WTC11 (cell line): ENCODE results near the gene AVPI1. TPM values are rescaled to one million over a fixed set of nuclear protein-coding genes. Genes with fewer than 3 reads are reported as not detected.
A peak's percentile ranks its signal among the peaks of the same experiment; 100 is the strongest.

ENCODE experiments used
- ATAC-seq: fragments of 200-7000 bp; cut with Tn5 transposase; 2 replicates; pipeline ENCODE4 v1.10.0; 2021; ENCODE audit warnings: mild to moderate bottlenecking, moderate library complexity
- CTCF ChIA-PET: fragments of 300-600 bp; sonication (Branson Sonifier 250); formaldehyde crosslinking; loops from one replicate; lab custom pipeline; 2021; ENCODE audit warnings: antibody characterized with exemption; lab: Charles Lee
- POLR2A ChIA-PET: fragments of 350-600 bp; sonication (Branson Sonifier 250); formaldehyde crosslinking; loops from one replicate; lab custom pipeline; 2021; ENCODE audit warnings: antibody characterized with exemption; lab: Charles Lee
- DNase-seq: peaks from one replicate; pipeline ENCODE4 v3.0.0; 2021; ENCODE audit warnings: low spot score
- H3K27ac Mint-ChIP-seq: 2 replicates; pipeline ENCODE4 v1.8.0; 2021; ENCODE audit warnings: mixed read lengths
- H3K27me3 Mint-ChIP-seq: 2 replicates; pipeline ENCODE4 v1.8.0; 2021; ENCODE audit warnings: low read depth, mild to moderate bottlenecking, moderate library complexity, mixed read lengths
- H3K36me3 Mint-ChIP-seq: 2 replicates; pipeline ENCODE4 v1.8.0; 2021; ENCODE audit warnings: mixed read lengths
- H3K4me1 Mint-ChIP-seq: 2 replicates; pipeline ENCODE4 v1.8.0; 2022; ENCODE audit warnings: mixed read lengths
- H3K4me3 Mint-ChIP-seq: 2 replicates; pipeline ENCODE4 v1.8.0; 2021; ENCODE audit warnings: mild to moderate bottlenecking, moderate library complexity, mixed read lengths
- H3K9me3 Mint-ChIP-seq: 2 replicates; pipeline ENCODE4 v1.8.0; 2021; ENCODE audit warnings: mixed read lengths
- CBFB ChIP-seq: sonication (generic); formaldehyde crosslinking; IDR thresholded peaks from 2 replicates; pipeline ENCODE4 v1.8.1; 2022; ENCODE audit warnings: mild to moderate bottlenecking, low read depth, missing genetic modification reagents
- FOXP1 ChIP-seq: sonication (generic); formaldehyde crosslinking; IDR thresholded peaks from 2 replicates; pipeline ENCODE4 v1.8.0; 2022; ENCODE audit warnings: missing genetic modification reagents, mild to moderate bottlenecking, moderate library complexity, borderline replicate concordance
- JUN ChIP-seq: sonication (generic); formaldehyde crosslinking; IDR thresholded peaks from 2 replicates; pipeline ENCODE4 v1.8.0; 2023; ENCODE audit warnings: mild to moderate bottlenecking, missing genetic modification reagents
- KAT7 ChIP-seq: sonication (generic); formaldehyde crosslinking; IDR thresholded peaks from 2 replicates; pipeline ENCODE4 v1.8.1; 2023; ENCODE audit warnings: missing genetic modification reagents, mild to moderate bottlenecking, borderline replicate concordance
- NFATC4 ChIP-seq: fragments of 250-450 bp; sonication (Bioruptor Pico); IDR thresholded peaks from 2 replicates; pipeline ENCODE4 v1.9.0; 2021; ENCODE audit warnings: mild to moderate bottlenecking
- NFYB ChIP-seq: sonication (generic); formaldehyde crosslinking; conservative IDR thresholded peaks from 2 replicates; pipeline ENCODE4 v1.8.0; 2022; ENCODE audit warnings: low read depth, missing genetic modification reagents
- NR2C2 ChIP-seq: sonication (generic); formaldehyde crosslinking; IDR thresholded peaks from 2 replicates; pipeline ENCODE4 v1.8.0; 2022; ENCODE audit warnings: mild to moderate bottlenecking, missing genetic modification reagents
- PRRX2 ChIP-seq: fragments of 250-450 bp; sonication (Bioruptor Pico); IDR thresholded peaks from 2 replicates; pipeline ENCODE4 v1.8.0; 2021; ENCODE audit warnings: mild to moderate bottlenecking
- RELA ChIP-seq: sonication (generic); formaldehyde crosslinking; IDR thresholded peaks from 2 replicates; pipeline ENCODE4 v1.8.1; 2022; ENCODE audit warnings: missing genetic modification reagents, mild to moderate bottlenecking, borderline replicate concordance
- SOX15 ChIP-seq: fragments of 250-450 bp; sonication (Bioruptor Pico); IDR thresholded peaks from 2 replicates; pipeline ENCODE4 v1.9.0; 2021; ENCODE audit warnings: mild to moderate bottlenecking
- TP53 ChIP-seq: sonication (generic); formaldehyde crosslinking; IDR thresholded peaks from 2 replicates; pipeline ENCODE4 v1.8.1; 2023; ENCODE audit warnings: mild to moderate bottlenecking, missing genetic modification reagents
- ZBTB21 ChIP-seq: sonication (generic); formaldehyde crosslinking; IDR thresholded peaks from 2 replicates; pipeline ENCODE4 v1.8.1; 2023; ENCODE audit warnings: mild to moderate bottlenecking, missing genetic modification reagents, borderline replicate concordance
- ZNF121 ChIP-seq: sonication (generic); formaldehyde crosslinking; IDR thresholded peaks from 2 replicates; pipeline ENCODE4 v1.8.0; 2023; ENCODE audit warnings: missing genetic modification reagents
- total RNA-seq: library from RNA; stranded (reverse); gene quantifications from 3 replicates; pipeline ENCODE4 v1.2.3, GENCODE V29; 2021
- TF ChIP-seq, protein P1 (sequence below): sonication (generic); formaldehyde crosslinking; IDR thresholded peaks from 2 replicates; pipeline ENCODE4 v1.8.1; 2023; ENCODE audit warnings: mild to moderate bottlenecking, missing genetic modification reagents
- TF ChIP-seq, protein P2 (sequence below): sonication (generic); formaldehyde crosslinking; conservative IDR thresholded peaks from 2 replicates; pipeline ENCODE4 v1.8.1; 2023; ENCODE audit warnings: mild to moderate bottlenecking, low read depth, missing genetic modification reagents, moderate library complexity
- TF ChIP-seq, protein P3 (sequence below): sonication (generic); formaldehyde crosslinking; IDR thresholded peaks from 2 replicates; pipeline ENCODE4 v1.8.0; 2022; ENCODE audit warnings: missing genetic modification reagents
- TF ChIP-seq, protein P4 (sequence below): sonication (generic); formaldehyde crosslinking; IDR thresholded peaks from 2 replicates; pipeline ENCODE4 v1.8.1; 2022; ENCODE audit warnings: low read depth, mild to moderate bottlenecking, moderate library complexity, missing genetic modification reagents, borderline replicate concordance
- TF ChIP-seq, protein P5 (sequence below): sonication (generic); formaldehyde crosslinking; IDR thresholded peaks from 2 replicates; pipeline ENCODE4 v1.8.1; 2022; ENCODE audit warnings: low read depth, missing genetic modification reagents, borderline replicate concordance
- TF ChIP-seq, protein P6 (sequence below): fragments of 250-450 bp; sonication (Bioruptor Pico); IDR thresholded peaks from 2 replicates; pipeline ENCODE4 v1.9.0; 2021; ENCODE audit warnings: mild to moderate bottlenecking
- TF ChIP-seq, protein P7 (sequence below): sonication (generic); formaldehyde crosslinking; IDR thresholded peaks from 2 replicates; pipeline ENCODE4 v1.8.1; 2023; ENCODE audit warnings: mild to moderate bottlenecking, moderate library complexity, missing genetic modification reagents

AVPI1 gene
- total RNA-seq, 1 experiment from 2014 or later: 9.8 TPM

DNA sequence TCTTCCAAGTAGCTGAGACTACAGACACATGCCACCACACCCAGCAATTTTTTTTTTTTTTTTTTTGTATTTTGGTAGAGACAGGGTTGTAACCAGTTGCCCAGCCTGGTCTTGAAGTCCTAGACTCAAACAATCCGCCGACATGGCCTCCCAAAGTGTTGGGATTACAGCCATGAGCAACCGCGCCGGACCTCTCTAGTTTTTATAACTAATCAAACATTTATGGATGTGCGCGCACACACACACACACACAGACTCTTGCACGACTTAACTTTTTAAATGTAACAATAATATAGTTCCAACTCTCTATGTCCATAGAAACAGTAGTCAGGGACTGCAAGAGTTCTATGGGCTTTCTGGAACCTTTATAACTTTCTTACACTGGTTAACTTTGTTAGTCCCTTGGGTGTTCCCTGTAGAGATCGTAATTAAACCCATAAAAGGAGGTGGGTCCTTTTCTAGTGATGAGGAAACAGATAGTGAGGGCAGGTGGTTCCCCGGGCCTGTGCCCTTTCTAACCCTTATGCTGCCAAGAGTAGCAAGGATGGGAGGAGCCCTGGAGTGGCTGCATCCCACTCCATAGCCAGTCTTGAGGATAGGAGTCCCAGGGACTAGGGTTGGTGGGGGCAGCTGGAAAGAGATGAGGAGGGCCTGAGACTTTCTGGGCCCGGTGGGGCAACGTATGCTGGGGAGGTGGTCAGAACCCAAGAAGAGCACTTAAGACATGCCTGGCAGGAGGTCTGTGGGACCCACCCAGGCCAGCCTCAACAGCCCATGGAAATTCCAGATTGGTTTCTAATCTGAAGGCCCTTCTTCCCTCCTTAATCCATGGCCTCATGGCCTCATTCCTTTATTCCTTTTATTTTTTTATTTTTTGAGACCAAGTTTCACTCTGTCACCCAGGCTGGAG, 35.1 kb upstream of the AVPI1 start (continued):
- TF ChIP-seq, protein P1, sequence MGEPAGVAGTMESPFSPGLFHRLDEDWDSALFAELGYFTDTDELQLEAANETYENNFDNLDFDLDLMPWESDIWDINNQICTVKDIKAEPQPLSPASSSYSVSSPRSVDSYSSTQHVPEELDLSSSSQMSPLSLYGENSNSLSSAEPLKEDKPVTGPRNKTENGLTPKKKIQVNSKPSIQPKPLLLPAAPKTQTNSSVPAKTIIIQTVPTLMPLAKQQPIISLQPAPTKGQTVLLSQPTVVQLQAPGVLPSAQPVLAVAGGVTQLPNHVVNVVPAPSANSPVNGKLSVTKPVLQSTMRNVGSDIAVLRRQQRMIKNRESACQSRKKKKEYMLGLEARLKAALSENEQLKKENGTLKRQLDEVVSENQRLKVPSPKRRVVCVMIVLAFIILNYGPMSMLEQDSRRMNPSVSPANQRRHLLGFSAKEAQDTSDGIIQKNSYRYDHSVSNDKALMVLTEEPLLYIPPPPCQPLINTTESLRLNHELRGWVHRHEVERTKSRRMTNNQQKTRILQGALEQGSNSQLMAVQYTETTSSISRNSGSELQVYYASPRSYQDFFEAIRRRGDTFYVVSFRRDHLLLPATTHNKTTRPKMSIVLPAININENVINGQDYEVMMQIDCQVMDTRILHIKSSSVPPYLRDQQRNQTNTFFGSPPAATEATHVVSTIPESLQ (CRISPR knock-in tag): no peak
- TF ChIP-seq SOX15: no peak
- TF ChIP-seq, protein P2, sequence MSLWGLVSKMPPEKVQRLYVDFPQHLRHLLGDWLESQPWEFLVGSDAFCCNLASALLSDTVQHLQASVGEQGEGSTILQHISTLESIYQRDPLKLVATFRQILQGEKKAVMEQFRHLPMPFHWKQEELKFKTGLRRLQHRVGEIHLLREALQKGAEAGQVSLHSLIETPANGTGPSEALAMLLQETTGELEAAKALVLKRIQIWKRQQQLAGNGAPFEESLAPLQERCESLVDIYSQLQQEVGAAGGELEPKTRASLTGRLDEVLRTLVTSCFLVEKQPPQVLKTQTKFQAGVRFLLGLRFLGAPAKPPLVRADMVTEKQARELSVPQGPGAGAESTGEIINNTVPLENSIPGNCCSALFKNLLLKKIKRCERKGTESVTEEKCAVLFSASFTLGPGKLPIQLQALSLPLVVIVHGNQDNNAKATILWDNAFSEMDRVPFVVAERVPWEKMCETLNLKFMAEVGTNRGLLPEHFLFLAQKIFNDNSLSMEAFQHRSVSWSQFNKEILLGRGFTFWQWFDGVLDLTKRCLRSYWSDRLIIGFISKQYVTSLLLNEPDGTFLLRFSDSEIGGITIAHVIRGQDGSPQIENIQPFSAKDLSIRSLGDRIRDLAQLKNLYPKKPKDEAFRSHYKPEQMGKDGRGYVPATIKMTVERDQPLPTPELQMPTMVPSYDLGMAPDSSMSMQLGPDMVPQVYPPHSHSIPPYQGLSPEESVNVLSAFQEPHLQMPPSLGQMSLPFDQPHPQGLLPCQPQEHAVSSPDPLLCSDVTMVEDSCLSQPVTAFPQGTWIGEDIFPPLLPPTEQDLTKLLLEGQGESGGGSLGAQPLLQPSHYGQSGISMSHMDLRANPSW (CRISPR knock-in tag): no peak
- no peak for TF ChIP-seq CBFB (CRISPR knock-in tag)
- TF ChIP-seq PRRX2 (CRISPR knock-in tag): no peak

DNA sequence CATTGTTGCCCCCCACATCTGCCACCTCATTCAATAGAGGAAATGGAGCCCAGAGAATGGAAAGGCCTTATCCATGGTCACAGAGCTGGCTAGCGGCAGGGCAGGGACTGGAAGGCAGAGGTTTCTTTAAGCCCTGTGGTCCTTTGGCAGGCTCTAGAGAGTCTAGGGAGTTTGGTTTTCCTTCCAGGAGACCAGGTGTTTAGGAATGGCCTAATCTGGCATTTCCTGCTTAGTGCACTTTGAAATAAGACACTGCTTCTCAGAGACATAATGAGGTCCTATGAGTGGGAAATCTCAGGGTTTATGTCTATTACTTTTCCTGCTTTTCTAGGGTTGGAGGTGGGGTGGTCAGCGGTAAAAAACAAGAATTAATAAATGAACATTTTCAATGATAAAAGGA, 32.6 kb upstream of the AVPI1 start:
- H3K27me3 Mint-ChIP-seq: no peaks in the 10 kb centered on the region
- CTCF ChIA-PET: interaction anchor here (0.9 to 3.9 kb wide), 3 partner anchors 10 to 32 kb away, joined by 3 to 26 read pairs (median 13); partner anchors contain the start of gene AVPI1
- peaks cover 45% of the 10 kb centered on the region for H3K4me1 Mint-ChIP-seq
- ATAC-seq (peak; percentile 11), DNase-seq (no peak)
- POLR2A ChIA-PET: interaction anchor here (1.4 kb wide), 1 partner anchor 11 kb away, joined by 4 read pairs; no protein-coding TSS in a partner anchor
- H3K9me3 Mint-ChIP-seq: no peaks in the 10 kb centered on the region
- peaks cover 10% of the 10 kb centered on the region for H3K36me3 Mint-ChIP-seq
- peak overlapping the region; percentile 92 for H3K27ac Mint-ChIP-seq
- H3K4me3 Mint-ChIP-seq: peak overlapping the region; percentile 6
- TF ChIP-seq RELA (CRISPR knock-in tag): no peak
- TF ChIP-seq KAT7: no peak
- TF ChIP-seq, protein P3, sequence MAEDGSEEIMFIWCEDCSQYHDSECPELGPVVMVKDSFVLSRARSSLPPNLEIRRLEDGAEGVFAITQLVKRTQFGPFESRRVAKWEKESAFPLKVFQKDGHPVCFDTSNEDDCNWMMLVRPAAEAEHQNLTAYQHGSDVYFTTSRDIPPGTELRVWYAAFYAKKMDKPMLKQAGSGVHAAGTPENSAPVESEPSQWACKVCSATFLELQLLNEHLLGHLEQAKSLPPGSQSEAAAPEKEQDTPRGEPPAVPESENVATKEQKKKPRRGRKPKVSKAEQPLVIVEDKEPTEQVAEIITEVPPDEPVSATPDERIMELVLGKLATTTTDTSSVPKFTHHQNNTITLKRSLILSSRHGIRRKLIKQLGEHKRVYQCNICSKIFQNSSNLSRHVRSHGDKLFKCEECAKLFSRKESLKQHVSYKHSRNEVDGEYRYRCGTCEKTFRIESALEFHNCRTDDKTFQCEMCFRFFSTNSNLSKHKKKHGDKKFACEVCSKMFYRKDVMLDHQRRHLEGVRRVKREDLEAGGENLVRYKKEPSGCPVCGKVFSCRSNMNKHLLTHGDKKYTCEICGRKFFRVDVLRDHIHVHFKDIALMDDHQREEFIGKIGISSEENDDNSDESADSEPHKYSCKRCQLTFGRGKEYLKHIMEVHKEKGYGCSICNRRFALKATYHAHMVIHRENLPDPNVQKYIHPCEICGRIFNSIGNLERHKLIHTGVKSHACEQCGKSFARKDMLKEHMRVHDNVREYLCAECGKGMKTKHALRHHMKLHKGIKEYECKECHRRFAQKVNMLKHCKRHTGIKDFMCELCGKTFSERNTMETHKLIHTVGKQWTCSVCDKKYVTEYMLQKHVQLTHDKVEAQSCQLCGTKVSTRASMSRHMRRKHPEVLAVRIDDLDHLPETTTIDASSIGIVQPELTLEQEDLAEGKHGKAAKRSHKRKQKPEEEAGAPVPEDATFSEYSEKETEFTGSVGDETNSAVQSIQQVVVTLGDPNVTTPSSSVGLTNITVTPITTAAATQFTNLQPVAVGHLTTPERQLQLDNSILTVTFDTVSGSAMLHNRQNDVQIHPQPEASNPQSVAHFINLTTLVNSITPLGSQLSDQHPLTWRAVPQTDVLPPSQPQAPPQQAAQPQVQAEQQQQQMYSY (CRISPR knock-in tag): no peak
- no peak for TF ChIP-seq NFYB (CRISPR knock-in tag)
- TF ChIP-seq NFATC4: no peak
- TF ChIP-seq, protein P4, sequence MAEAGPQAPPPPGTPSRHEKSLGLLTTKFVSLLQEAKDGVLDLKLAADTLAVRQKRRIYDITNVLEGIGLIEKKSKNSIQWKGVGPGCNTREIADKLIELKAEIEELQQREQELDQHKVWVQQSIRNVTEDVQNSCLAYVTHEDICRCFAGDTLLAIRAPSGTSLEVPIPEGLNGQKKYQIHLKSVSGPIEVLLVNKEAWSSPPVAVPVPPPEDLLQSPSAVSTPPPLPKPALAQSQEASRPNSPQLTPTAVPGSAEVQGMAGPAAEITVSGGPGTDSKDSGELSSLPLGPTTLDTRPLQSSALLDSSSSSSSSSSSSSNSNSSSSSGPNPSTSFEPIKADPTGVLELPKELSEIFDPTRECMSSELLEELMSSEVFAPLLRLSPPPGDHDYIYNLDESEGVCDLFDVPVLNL (CRISPR knock-in tag): no peak
- TF ChIP-seq, protein P5, sequence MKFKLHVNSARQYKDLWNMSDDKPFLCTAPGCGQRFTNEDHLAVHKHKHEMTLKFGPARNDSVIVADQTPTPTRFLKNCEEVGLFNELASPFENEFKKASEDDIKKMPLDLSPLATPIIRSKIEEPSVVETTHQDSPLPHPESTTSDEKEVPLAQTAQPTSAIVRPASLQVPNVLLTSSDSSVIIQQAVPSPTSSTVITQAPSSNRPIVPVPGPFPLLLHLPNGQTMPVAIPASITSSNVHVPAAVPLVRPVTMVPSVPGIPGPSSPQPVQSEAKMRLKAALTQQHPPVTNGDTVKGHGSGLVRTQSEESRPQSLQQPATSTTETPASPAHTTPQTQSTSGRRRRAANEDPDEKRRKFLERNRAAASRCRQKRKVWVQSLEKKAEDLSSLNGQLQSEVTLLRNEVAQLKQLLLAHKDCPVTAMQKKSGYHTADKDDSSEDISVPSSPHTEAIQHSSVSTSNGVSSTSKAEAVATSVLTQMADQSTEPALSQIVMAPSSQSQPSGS: no peak
- no peak for TF ChIP-seq JUN (CRISPR knock-in tag)
- TF ChIP-seq ZBTB21 (CRISPR knock-in tag): no peak
- no peak for TF ChIP-seq TP53
- no peak for TF ChIP-seq ZNF121 (CRISPR knock-in tag)
- no peak for TF ChIP-seq NR2C2 (CRISPR knock-in tag)
- TF ChIP-seq, protein P6, sequence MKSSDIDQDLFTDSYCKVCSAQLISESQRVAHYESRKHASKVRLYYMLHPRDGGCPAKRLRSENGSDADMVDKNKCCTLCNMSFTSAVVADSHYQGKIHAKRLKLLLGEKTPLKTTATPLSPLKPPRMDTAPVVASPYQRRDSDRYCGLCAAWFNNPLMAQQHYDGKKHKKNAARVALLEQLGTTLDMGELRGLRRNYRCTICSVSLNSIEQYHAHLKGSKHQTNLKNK: no peak
- no peak for TF ChIP-seq FOXP1
- no peak for TF ChIP-seq PRRX2 (CRISPR knock-in tag)
- TF ChIP-seq, protein P7, sequence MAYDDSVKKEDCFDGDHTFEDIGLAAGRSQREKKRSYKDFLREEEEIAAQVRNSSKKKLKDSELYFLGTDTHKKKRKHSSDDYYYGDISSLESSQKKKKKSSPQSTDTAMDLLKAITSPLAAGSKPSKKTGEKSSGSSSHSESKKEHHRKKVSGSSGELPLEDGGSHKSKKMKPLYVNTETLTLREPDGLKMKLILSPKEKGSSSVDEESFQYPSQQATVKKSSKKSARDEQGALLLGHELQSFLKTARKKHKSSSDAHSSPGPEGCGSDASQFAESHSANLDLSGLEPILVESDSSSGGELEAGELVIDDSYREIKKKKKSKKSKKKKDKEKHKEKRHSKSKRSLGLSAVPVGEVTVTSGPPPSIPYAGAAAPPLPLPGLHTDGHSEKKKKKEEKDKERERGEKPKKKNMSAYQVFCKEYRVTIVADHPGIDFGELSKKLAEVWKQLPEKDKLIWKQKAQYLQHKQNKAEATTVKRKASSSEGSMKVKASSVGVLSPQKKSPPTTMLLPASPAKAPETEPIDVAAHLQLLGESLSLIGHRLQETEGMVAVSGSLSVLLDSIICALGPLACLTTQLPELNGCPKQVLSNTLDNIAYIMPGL: no peak
